HG03565 (cell line): ENCODE results near the gene FOXJ1.
"Not testable (repeated sequence)": the region's sequence is repeated elsewhere in the genome, so short reads cannot be mapped to it uniquely, and the experiment has no call there.

Experiments
- ATAC-seq: cut with Tn5 transposase; IDR thresholded peaks from one replicate; pipeline ENCODE4 v1.9.1; 2021; ENCODE audit warnings: mild to moderate bottlenecking, moderate library complexity; ENCODE audit not compliant: unreplicated experiment

The FOXJ1 gene

GRCh38 chr17:76141212-76142038, at the start of gene FOXJ1:
TSS of gene FOXJ1 (minus strand) at chr17:76141245. CDS start at chr17:76140395, 850 bp downstream.
- peak; percentile 72 for ATAC-seq

DNA sequence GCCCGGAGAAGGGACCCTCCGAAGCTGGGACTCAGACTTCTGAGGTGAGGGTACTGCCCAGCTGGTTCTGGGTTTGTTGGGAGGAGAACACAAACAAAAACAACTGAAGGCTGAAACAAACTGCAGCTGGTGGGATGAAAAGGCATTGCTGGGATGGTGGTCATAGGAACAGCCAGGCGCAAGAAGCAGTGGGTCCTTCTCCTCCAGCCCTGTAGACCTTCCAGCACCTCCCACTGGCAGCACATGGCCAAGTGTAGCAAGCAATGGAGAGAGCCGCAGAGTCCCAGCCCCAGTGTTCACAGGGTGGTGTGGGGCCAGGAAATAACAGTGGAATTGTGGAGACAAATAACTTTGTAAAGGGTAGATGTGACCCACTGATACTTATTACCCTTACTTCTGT, 48.7 kb upstream of the FOXJ1 start:
- no peak for ATAC-seq

DNA sequence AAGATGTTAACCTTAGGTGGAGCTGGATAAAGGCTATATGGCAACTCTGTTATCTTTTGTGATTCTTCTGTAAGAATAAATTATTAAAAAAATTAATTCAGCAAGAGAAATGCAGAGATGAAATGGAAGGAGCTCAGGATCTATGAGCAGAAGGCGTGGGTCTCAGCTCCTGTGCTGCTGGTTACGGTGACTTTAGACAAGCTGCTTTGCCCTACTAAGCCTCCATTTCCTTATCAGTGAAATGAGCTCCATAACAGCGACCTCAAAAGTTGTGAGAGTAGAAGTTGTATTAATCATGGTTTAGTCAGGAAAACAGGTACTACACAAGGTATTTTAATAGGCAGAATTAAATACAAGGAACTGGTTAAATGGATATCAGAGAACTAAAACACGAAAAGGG, 48.2 kb upstream of the FOXJ1 start:
- ATAC-seq = no peak

DNA sequence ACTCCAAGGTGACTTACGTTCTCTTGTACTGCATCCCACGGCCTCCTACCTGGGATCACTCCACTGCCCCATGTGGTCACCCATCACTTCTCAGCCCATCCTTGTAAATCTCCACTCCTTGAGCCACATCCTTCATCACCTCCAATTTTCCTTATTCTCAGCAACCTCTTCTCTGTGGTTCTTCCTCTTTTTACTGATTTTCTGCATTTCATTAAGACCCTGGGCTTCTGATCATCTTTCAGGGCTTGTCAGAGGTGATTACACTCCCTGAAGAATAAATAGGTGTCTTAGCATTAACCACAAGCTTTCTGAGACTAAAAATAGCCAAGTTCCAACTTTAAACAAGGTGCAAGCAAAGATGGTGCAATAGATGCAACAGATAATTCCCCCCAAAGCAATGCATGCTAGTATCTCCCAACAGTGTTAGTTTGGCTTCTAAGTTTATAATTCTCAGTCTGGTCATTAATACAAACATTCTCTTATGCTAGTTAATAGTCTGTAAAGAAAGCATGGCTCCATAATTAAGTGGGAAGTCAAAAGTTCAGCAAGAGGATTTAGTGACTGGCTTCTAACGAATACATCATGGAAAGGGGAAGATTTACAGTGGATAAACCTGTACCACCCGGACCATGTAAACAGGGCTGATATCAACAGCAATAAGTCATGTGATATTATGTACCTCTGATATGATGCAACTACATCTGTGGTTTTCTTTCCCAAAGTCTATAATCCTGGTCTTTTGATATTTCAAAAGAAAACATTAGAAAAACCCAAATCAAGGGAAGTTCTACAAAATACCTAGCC, 47.4 kb upstream of the FOXJ1 start:
- no peak for ATAC-seq

DNA sequence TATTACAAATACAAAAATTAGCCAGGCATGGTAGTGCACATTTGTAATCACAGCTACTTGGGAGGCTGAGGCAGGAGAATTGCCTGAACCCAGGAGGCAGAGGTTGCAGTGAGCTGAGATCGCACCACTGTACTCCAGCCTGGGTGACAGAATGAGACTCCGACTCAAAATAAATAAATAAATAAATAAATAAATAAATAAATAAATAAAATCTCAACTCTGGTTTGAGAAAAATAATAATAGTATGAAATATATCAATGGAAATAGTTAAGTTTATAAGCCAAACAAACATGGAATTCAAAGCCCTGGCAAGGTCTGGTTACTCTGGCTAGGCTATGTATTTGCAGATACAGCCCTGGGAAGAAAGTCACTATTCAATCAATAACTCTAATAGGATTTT, 45.7 kb upstream of the FOXJ1 start:
- not testable (repeated sequence) for ATAC-seq

DNA sequence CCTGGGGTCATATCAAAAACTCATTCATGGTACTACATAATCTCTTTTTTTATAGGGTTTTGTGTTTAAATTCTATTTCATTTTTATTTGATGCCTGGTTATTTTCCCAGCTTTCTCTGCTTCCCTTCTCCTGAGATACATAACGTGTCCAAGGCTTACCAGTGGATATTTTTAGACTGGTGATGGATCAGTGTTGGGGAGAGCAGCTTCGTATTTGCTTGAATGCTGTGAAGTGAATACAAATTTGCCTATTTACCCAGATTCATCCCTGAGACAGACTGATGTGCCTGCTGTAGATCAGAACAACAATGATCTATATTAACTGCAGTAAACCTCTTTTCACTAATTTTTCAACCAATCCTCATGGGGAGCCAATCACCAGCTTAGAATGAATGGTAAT, 43.2 kb upstream of the FOXJ1 start:
- no peak for ATAC-seq

GRCh38 chr17:76182016-76182764, 41.1 kb upstream of the FOXJ1 start:
- no peak for ATAC-seq

DNA sequence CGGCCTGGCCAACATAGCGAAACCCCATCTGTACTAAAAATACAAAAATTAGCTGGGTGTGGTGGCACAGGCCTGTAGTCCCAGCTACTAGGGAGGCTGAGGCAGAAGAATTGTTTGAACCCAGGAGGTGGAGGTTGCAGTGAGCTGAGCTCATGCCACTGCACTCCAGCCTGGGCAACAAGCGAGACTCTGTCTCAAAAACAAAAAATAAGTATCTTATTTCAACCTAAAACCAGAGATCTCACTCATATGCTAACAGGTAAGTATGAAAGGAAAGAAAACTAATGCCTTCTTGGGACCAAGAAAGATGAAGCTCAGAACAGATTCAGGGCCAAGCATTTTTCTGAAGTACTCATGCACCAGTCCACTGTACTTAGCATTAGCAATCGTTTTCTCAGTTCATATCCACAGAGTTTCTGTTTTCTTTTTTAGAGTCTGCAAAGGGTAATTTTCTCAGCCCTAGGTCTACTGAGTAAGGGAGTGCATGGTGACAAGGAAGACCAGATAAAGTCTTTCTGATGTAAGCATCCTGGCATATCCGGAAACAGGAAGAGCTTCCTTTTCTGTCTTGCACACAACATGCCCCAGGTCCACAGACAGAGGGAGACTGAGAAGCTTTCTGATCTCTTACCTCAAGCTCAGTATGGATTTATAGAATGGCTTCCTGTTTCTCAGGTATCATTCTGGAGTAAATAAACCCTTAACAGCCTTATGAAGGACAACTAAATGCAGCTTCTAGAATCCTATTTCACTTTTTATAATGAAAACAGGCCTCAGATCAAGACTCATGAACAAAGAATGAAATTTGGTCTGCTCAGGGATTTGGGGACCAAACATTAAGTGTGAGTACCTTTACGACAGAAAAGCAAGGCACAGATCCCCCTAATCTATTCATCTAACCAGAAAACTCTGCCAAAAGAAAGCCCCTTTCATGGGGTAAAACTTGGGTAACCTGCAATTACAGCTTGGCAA, 38.7 kb upstream of the FOXJ1 start:
- no peak for ATAC-seq

DNA sequence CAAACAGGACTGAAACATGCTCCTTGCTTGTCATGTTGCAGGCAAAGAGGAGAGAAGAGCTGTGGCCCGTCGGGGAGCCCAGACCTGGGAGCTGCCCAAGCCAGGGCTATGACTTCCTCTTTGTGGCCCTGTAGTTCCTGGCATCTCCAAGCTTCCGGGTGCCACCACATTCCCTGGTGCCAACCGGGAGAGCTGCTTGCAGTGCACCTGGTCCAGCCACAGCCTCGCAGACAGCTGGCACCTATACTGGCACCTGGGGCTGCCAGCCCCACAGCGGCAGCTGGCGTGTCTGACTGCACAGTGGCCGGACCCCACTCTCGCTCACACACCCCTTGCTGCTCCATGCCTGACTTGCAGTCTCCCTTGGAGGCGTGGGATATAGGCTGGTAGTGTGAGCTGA, 37.1 kb upstream of the FOXJ1 start:
- no peak for ATAC-seq

DNA sequence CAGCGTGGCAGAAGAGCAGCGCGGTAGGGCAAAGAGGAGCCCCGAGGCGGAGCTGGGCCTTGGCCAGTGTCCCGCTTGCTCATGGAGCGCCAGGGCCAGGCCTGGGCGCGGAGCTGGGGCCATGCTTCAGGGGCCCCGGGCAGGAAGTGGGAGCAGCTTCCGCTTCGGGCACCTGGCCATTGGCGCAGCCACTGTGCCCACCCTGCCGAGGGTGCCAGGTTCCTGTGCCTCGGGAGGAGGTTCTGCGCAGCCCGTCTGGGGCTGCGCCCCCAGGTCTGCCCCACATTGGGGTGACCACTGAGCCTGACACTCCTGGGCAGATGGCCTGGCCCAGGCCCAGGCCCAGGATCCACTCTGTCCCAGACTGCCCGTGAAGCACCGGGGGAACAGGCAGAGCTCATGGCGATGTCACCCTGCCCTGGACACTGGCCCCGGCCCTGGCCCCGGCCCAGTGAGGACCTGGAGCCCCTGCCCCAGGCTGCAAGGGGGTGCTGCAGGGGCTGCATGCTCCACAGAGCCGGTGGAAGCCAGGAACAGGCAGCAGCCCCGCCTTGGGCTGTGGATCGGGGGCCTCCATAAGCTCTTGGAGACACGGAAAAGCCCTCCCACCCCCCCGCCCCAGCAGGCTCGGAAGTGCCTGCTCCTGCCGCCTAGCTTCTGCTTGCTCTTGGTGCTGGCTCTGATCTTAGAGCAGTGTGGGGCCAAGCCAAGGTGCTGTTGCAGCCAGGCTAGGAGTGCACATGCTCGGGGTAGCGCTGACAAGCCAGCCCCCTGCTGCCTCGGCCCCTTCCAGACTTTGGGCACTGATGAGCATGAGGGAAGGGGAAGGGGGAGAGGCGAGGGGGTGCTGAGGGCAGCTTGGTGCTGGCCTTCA, 35.9 kb upstream of the FOXJ1 start:
- ATAC-seq = no peak

DNA sequence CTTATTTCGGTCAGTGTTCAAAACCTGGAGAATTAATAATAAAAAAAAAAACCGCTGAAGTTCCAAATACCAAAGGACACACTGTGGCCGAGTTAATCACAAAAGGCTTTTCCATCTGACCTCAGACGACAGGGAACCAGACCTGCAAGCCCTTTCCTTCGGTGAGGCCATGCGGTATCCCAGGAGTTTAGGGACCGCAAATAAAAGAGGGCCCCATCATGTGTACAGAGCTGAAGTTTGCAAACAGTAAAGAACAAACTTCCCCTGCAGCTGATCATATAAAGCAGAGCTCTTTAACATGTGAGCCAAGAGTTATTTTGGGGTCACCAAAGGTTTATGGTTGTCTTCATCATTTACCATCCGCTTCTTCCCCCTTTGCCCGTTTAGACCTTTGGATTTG, 33.0 kb upstream of the FOXJ1 start:
- no peak for ATAC-seq

- ATAC-seq = no peak
Measured at GRCh38 chr17:76173474-76173873, 32.4 kb upstream of the FOXJ1 start.

DNA sequence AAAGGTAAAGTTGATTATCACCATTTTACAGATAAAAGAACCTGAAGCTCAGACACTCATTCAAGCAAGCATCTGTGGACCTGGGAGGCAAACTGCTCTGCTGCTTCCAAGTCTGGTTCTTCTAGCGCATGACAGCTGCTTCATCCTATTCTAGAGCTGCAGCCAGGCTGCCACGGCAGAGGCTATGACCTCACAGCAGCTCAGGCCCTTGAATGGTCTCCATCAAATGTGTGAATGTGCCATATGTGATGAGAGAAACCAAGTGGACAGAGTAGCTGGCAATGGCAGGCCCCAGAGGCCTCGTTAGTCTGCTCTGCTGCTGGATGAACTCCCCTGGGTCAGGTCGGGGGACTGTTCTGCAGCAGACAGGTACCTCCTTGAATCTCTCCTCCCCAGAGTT, 30.7 kb upstream of the FOXJ1 start:
- no peak for ATAC-seq

DNA sequence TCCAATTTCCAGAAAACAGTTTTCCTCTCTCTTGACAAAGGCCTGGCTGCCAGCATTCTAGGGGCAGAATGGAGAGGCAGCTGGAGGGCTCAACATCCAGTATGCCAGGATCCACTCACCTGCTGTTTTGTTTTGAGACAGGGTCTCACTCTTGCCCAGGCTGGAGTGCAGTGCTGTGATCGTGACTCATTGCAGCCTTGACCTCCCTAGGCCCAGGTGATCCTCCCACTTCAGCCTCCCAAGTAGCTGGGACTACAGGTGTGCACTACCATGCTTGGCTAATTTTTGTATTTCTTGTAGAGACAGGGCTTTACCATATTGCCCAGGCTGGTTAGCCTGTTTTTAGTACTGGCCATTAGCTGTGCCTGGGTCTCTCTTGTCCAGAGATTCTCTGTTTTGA, 29.1 kb upstream of the FOXJ1 start:
- ATAC-seq = no peak

DNA sequence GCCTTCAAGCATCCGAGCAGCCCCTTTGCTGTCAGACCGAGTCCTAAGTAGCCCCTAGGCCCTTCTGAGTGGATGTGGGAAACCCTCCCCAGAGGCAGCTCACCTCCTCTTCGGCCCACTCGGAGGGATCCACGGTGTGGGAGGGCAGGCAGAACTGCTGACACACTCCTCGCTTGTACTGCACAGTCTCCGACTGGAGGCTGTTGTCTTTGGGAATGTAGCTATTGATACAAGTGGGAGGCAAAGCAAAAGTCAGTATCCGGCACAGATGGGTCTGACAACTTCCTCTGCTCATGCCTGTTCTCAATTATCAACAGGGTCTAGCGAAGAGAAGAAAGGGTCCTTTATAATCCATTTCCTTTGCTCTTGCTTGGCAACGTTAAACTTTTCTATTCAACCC, 25.9 kb upstream of the FOXJ1 start:
- ATAC-seq = no peak

- no peak for ATAC-seq
Measured at GRCh38 chr17:76166168-76166567, 25.1 kb upstream of the FOXJ1 start.

GRCh38 chr17:76164331-76164730, 23.3 kb upstream of the FOXJ1 start:
- ATAC-seq = no peak

DNA sequence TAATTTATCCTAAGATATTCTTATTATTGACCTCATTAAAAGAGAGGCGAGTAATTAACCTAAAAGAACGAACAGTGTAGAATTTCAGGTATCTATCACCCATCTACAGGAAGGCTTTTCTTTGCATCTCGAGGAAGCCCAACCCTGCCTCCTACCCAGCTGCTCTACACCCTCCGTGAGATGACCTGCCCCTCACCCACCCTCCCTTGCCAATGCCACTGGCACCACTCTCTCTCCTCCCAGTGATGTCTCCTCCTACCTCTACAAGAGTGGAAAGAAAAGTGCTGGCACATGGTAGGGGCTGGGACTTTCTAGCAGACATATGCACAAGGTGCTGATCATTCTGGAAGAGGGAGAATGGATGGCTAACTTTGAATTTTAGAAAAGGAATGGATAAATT, 22.9 kb upstream of the FOXJ1 start:
- ATAC-seq = no peak

DNA sequence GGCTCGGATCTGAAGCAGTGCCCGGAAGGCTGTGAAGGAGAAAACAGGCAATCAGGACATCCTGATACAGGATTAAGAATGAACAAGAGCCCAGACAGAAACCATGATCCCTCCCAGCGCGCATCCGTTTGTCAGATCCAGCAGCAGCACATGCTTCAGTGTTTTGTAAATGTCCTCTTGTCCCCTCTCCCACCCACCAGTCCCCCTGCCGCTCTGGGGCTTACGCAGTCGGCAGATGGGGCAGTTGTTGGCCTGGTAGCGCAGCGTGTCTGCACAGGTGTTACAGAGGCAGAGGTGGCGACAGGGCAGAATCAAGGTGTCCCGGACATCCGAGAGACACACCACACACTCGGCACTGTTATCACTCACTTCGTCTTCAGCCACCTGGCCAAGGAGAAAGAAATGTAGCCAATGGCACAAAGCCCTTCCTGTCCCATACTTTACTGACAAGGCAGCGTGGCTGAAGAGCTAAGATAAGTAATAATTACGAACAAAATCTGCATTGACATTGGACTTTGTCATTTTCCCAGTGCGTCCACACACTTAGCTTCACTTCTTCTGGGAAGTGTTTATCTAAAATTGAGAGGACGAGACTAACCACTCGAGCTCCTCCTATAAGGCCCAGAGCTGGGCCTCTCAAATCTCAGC, 20.7 kb upstream of the FOXJ1 start:
- no peak for ATAC-seq
